Coronary artery (tissue), 2 donors: ENCODE measurements around the gene CLCNKA.

Experiments used
- DNase-seq: peaks from one replicate; pipeline ENCODE4 v3.0.0-alpha.2; 2017; ENCODE audit warnings: low spot score
- H3K27ac ChIP-seq, 2 donors: fragments of 200-600 bp; sonication (generic); one replicate each; pipeline ENCODE4 v1.5.1; 2016 to 2019
- H3K4me3 ChIP-seq: fragments of 200-600 bp; sonication (generic); 2 replicates; pipeline ENCODE4 v1.5.1; 2016; ENCODE audit warnings: mild to moderate bottlenecking, moderate library complexity
- CTCF ChIP-seq: fragments of 200-600 bp; sonication (generic); IDR thresholded peaks from one replicate; pipeline ENCODE4 v1.5.1; 2019; ENCODE audit warnings: antibody characterized with exemption

Gene CLCNKA

GRCh38 chr1:15992187-15992553 lies 29.7 kb upstream of the CLCNKA start:
- TF ChIP-seq CTCF, result no peak
- Histone ChIP-seq H3K4me3 (no peak overlapping the region), H3K27ac (no peak overlapping the region)
- no peak for DNase-seq

GRCh38 chr1:15992582-15993500 lies 29.0 kb upstream of the CLCNKA start:
- no peak overlapping the region for H3K4me3 ChIP-seq
- TF ChIP-seq CTCF, result no peak
- H3K27ac ChIP-seq, result no peak overlapping the region
- no peak for DNase-seq

GRCh38 chr1:15993666-15994065 lies 28.2 kb upstream of the CLCNKA start:
- no peak overlapping the region for H3K27ac ChIP-seq
- no peak overlapping the region for H3K4me3 ChIP-seq
- TF ChIP-seq CTCF, result no peak
- no peak for DNase-seq

- no peak for DNase-seq
- no peak for TF ChIP-seq CTCF
- Histone ChIP-seq H3K27ac (no peak overlapping the region), H3K4me3 (no peak overlapping the region)
Observed at GRCh38 chr1:15994081-15994480, 27.8 kb upstream of the CLCNKA start.

DNA sequence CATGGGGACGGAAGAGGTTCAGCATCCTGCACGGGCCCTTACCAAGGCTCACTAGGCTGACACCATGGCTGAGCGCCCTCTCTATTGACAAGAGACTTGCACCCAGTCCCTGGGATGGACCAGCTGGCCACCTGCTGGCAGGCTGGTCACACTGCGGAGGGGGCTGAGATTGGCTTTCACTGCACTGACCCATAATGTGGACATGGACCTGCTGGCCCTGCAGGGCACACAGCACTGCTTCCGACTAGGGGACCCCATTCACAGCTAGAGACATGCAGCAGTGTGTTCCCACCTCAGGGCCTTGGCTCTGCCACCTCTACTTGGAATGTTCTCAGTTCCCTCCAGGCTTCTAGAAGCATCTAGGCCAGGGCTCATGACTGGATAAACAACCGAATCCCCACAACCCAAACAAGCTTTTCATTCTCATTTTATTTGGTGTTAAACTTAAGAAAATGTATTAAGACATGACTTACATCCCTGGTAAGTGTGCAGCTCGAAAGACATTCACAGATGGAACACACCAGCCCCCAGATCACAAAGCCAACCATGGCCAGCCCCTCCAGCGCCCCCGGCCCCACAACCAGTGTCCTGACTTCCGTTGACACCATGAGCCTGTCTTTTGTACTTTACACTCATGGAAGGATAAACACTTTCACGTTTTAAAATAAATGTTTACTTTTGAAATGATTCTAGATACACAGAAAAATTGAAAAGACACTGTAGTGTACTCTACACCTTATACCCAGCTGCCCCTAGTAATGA lies 27.1 kb upstream of the CLCNKA start:
- H3K4me3 ChIP-seq, result no peak overlapping the region
- TF ChIP-seq CTCF, result peak; percentile 86
- DNase-seq, result no peak
- H3K27ac ChIP-seq, result no peak overlapping the region

DNA sequence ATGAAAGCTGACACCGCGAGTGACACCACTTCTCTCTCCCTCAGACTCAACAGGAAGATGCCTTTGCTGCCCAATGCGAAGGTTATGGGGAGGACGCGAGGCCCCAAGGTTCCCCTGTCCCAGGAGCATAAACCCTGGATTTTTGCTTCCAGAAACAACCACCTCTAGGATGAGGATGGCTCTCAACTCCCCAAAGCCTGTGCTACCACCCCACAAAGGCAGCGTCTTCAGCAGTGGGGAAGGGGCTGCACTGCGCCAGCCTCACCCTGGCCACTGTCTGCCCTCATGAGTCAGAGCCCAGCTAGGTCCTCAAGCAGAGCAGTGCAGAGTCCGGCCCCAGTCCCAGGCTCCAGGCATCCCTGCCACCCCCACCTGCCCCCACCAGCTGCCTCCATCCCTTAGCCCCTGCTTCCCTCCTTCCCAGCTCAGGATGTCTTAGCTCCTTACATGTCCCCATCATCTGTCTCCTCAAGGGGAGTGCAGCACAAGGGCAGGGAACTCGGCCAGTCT lies 24.7 kb upstream of the CLCNKA start:
- no peak overlapping the region for H3K27ac ChIP-seq
- DNase-seq, result no peak
- TF ChIP-seq CTCF, result no peak
- H3K4me3 ChIP-seq, result no peak overlapping the region
